Mesenchymal stem cell (in vitro differentiated cells and primary cell): ENCODE measurements around the gene ZNF616.

Experiments used
- DNase-seq: peaks from one replicate; pipeline ENCODE4 v3.0.0-alpha.2; 2013
- H2AFZ ChIP-seq: one replicate; pipeline ENCODE4 v1.6.1; 2013; ENCODE audit warnings: low read depth, mild to moderate bottlenecking, control low read depth, inconsistent platforms, low read length, moderate library complexity
- H2AK5ac ChIP-seq: 2 replicates; pipeline ENCODE4 v1.6.1; 2013; ENCODE audit warnings: low read length, moderate library complexity, mild to moderate bottlenecking, inconsistent platforms; ENCODE audit not compliant: severe bottlenecking
- H2BK120ac ChIP-seq: one replicate; pipeline ENCODE4 v1.6.1; 2013; ENCODE audit warnings: low read depth, mild to moderate bottlenecking, inconsistent platforms, low read length, moderate library complexity
- H2BK12ac ChIP-seq, 2 experiments: one replicate each; pipeline ENCODE4 v1.6.1; 2013; ENCODE audit warnings: inconsistent platforms in 2 of 2, low read length in 2 of 2, mild to moderate bottlenecking in 2 of 2, moderate library complexity in 2 of 2, control low read depth in 1 of 2
- H2BK15ac ChIP-seq: one replicate; pipeline ENCODE4 v1.6.1; 2013; ENCODE audit warnings: mild to moderate bottlenecking, low read depth, inconsistent platforms; ENCODE audit not compliant: poor library complexity, severe bottlenecking
- H2BK5ac ChIP-seq: 2 replicates; pipeline ENCODE4 v1.6.1; 2013; ENCODE audit warnings: low read depth, mild to moderate bottlenecking, low read length, control low read depth, inconsistent platforms; ENCODE audit not compliant: poor library complexity, severe bottlenecking
- H3K14ac ChIP-seq, 2 experiments: one replicate each; pipeline ENCODE4 v1.6.1; 2013; ENCODE audit warnings: inconsistent platforms in 2 of 2, low read length in 2 of 2, control low read depth in 1 of 2, mild to moderate bottlenecking in 1 of 2, moderate library complexity in 1 of 2
- H3K18ac ChIP-seq, 2 experiments: one replicate each; pipeline ENCODE4 v1.6.1; 2013; ENCODE audit warnings: inconsistent platforms in 2 of 2, low read length in 2 of 2, control low read depth in 1 of 2, low read depth in 1 of 2, mild to moderate bottlenecking in 1 of 2
- H3K23ac ChIP-seq, 2 experiments: one replicate each; pipeline ENCODE4 v1.6.1; 2013; ENCODE audit warnings: inconsistent platforms in 2 of 2, low read length in 2 of 2, mild to moderate bottlenecking in 2 of 2, moderate library complexity in 2 of 2, control low read depth in 1 of 2
- H3K27ac ChIP-seq: 2 replicates; pipeline ENCODE4 v1.5.1; 2013; ENCODE audit warnings: mild to moderate bottlenecking, moderate library complexity, low read length, control low read depth, inconsistent platforms; ENCODE audit not compliant: poor library complexity, severe bottlenecking
- H3K27me3 ChIP-seq, 2 experiments: 2 replicates each; pipeline versions ENCODE4 v1.6.1 to v1.7.0; 2013; ENCODE audit warnings: low read length in 2 of 2, mild to moderate bottlenecking in 2 of 2, moderate library complexity in 2 of 2, control low read depth in 1 of 2, inconsistent platforms in 1 of 2; ENCODE audit not compliant: control insufficient read depth in 1 of 2, insufficient read depth in 1 of 2
- H3K36me3 ChIP-seq, 2 experiments: 2 replicates each; pipeline versions ENCODE4 v1.6.1 to v1.7.0; 2013; ENCODE audit warnings: low read length in 2 of 2, control low read depth in 1 of 2, inconsistent platforms in 1 of 2, low read depth in 1 of 2, mild to moderate bottlenecking in 1 of 2; ENCODE audit not compliant: insufficient read depth in 2 of 2, control insufficient read depth in 1 of 2
- H3K4ac ChIP-seq, 2 experiments: one replicate each; pipeline ENCODE4 v1.6.1; 2013; ENCODE audit warnings: inconsistent platforms in 2 of 2, low read length in 2 of 2, mild to moderate bottlenecking in 2 of 2, moderate library complexity in 2 of 2, control low read depth in 1 of 2, low read depth in 1 of 2
- H3K4me1 ChIP-seq: 2 replicates; pipeline ENCODE4 v1.6.1; 2013; ENCODE audit warnings: low read depth, low read length, control low read depth; ENCODE audit not compliant: control insufficient read depth, insufficient read depth
- H3K4me2 ChIP-seq: 2 replicates; pipeline ENCODE4 v1.6.1; 2013; ENCODE audit warnings: low read length, mild to moderate bottlenecking, inconsistent platforms; ENCODE audit not compliant: poor library complexity, severe bottlenecking
- H3K4me3 ChIP-seq, 2 experiments: 2 replicates each; pipeline versions ENCODE4 v1.5.1 to v1.7.0; 2013; ENCODE audit warnings: low read length in 2 of 2, mild to moderate bottlenecking in 2 of 2, control low read depth in 1 of 2, low read depth in 1 of 2; ENCODE audit not compliant: insufficient read depth in 1 of 2
- H3K79me1 ChIP-seq: replicated peaks from 2 replicates; pipeline ENCODE4 v1.6.1; 2013; ENCODE audit warnings: mild to moderate bottlenecking, control low read depth, low read length, inconsistent platforms; ENCODE audit not compliant: poor library complexity, severe bottlenecking
- H3K9ac ChIP-seq: 2 replicates; pipeline ENCODE4 v1.7.0; 2013; ENCODE audit warnings: mild to moderate bottlenecking, low read length, moderate library complexity
- H3K9me3 ChIP-seq: 2 replicates; pipeline ENCODE4 v1.7.0; 2013; ENCODE audit warnings: mild to moderate bottlenecking, low read length; ENCODE audit not compliant: control insufficient read depth
- H4K8ac ChIP-seq: one replicate; pipeline ENCODE4 v1.6.1; 2013; ENCODE audit warnings: inconsistent platforms, mild to moderate bottlenecking, low read length, moderate library complexity
- H4K91ac ChIP-seq: one replicate; pipeline ENCODE4 v1.6.1; 2013; ENCODE audit warnings: mild to moderate bottlenecking, low read length, inconsistent platforms
- WGBS: methylation state at CpG from one replicate; pipeline ENCODE4 v1.1.7; 2013; ENCODE audit warnings: mixed read lengths; 5-methylcytosine and 5-hydroxymethylcytosine counted together

ZNF616 gene

GRCh38 chr19:52176574-52176973 is 36.8 kb upstream of the ZNF616 start:
- Histone ChIP-seq H3K36me3 (no peaks in the 10 kb centered on the region), H3K4ac (no peak overlapping the region), H3K79me1 (no peaks in the 10 kb centered on the region), H2BK15ac (no peak overlapping the region), H3K9ac (no peak overlapping the region), H3K27me3 (no peaks in the 10 kb centered on the region), H3K27ac (no peak overlapping the region), H2BK12ac (no peak overlapping the region), H4K91ac (no peak overlapping the region), H3K14ac (no peak overlapping the region), H2BK120ac (no peak overlapping the region), H2AFZ (no peak overlapping the region), H3K4me3 (no peak overlapping the region), H3K23ac (no peak overlapping the region), H3K4me2 (no peak overlapping the region), H3K4me1 (peaks cover 1% of the 10 kb centered on the region), H4K8ac (no peak overlapping the region), H2BK5ac (no peak overlapping the region), H2AK5ac (no peak overlapping the region), H3K18ac (no peak overlapping the region), H3K9me3 (no peaks in the 10 kb centered on the region)
- DNase-seq, result no peak
- WGBS, result 68% methylated on average over 10 of the region's 10 CpGs

- no peak overlapping the region for H3K14ac ChIP-seq
- H2AK5ac ChIP-seq, result peak overlapping the region; percentile 33
- no peak overlapping the region for H2BK5ac ChIP-seq
- H3K9ac ChIP-seq, result peak overlapping the region; percentile 98
- no peak overlapping the region for H2BK12ac ChIP-seq
- no peak for DNase-seq
- no peak overlapping the region for H4K91ac ChIP-seq
- peaks cover 1% of the 10 kb centered on the region for H3K4me1 ChIP-seq
- no peak overlapping the region for H3K23ac ChIP-seq
- H2AFZ ChIP-seq, result no peak overlapping the region
- H3K79me1 ChIP-seq, result peaks cover 9% of the 10 kb centered on the region
- H3K27me3 ChIP-seq, result no peaks in the 10 kb centered on the region
- H3K4me3 ChIP-seq, result peak overlapping the region in 1 of 2 experiments; percentile 100
- H2BK120ac ChIP-seq, result no peak overlapping the region
- 100% methylated on average over 1 of the region's 1 CpG for WGBS
- H3K36me3 ChIP-seq, result peaks cover 13 to 17% of the 10 kb centered on the region in 2 experiments
- H3K18ac ChIP-seq, result no peak overlapping the region
- no peak overlapping the region for H3K4ac ChIP-seq
- no peak overlapping the region for H2BK15ac ChIP-seq
- H3K27ac ChIP-seq, result no peak overlapping the region
- H4K8ac ChIP-seq, result no peak overlapping the region
- peaks cover 8% of the 10 kb centered on the region for H3K9me3 ChIP-seq
- H3K4me2 ChIP-seq, result no peak overlapping the region
Observed at GRCh38 chr19:52172347-52172746, 32.6 kb upstream of the ZNF616 start.

GRCh38 chr19:52171321-52172169 is 31.8 kb upstream of the ZNF616 start, which contains the start of gene ZNF836:
Gene ZNF836, minus strand, starts transcription at chr19:52171621. Its CDS starts 3,549 bp downstream, at chr19:52168072.
- peak within 1 kb of the TSS; percentile 75 for H4K8ac ChIP-seq
- H3K9ac ChIP-seq, result peak within 1 kb of the TSS; percentile 98
- H3K4ac ChIP-seq, result peak within 1 kb of the TSS; percentile 55 to 81
- H2AFZ ChIP-seq, result peak within 1 kb of the TSS; percentile 16
- H3K4me3 ChIP-seq, result peak within 1 kb of the TSS; percentile 84 to 100
- peak within 1 kb of the TSS in 1 of 2 experiments; percentile 90 for H3K23ac ChIP-seq
- peak; percentile 61 for DNase-seq
- peak within 1 kb of the TSS; percentile 83 for H4K91ac ChIP-seq
- H2BK15ac ChIP-seq, result peak within 1 kb of the TSS; percentile 89
- no peak within 1 kb of the TSS for H2BK5ac ChIP-seq
- peak within 1 kb of the TSS; percentile 73 for H2AK5ac ChIP-seq
- H2BK120ac ChIP-seq, result peak within 1 kb of the TSS; percentile 73
- peaks cover 12% of the 10 kb centered on the region for H3K9me3 ChIP-seq
- no peak within 1 kb of the TSS for H3K27ac ChIP-seq
- peak within 1 kb of the TSS; percentile 76 to 95 for H3K14ac ChIP-seq
- peaks cover 16 to 22% of the 10 kb centered on the region in 2 experiments for H3K36me3 ChIP-seq
- H3K79me1 ChIP-seq, result peaks cover 9% of the 10 kb centered on the region
- peaks cover 1% of the 10 kb centered on the region for H3K4me1 ChIP-seq
- peak within 1 kb of the TSS; percentile 93 for H3K4me2 ChIP-seq
- no peaks in the 10 kb centered on the region for H3K27me3 ChIP-seq
- WGBS, result 12% methylated on average over 37 of the region's 37 CpGs
- H3K18ac ChIP-seq, result peak within 1 kb of the TSS; percentile 70 to 86
- no peak within 1 kb of the TSS for H2BK12ac ChIP-seq

- Histone ChIP-seq H2AFZ (peak overlapping the region; percentile 16), H2BK12ac (no peak overlapping the region), H3K14ac (peak overlapping the region in 1 of 2 experiments; percentile 95), H3K9me3 (peaks cover 12% of the 10 kb centered on the region), H3K4me3 (peak overlapping the region; percentile 84 to 100), H2AK5ac (no peak overlapping the region), H2BK120ac (peak overlapping the region; percentile 73), H4K8ac (peak overlapping the region; percentile 59), H3K4ac (peak overlapping the region in 1 of 2 experiments; percentile 81), H3K23ac (peak overlapping the region in 1 of 2 experiments; percentile 90), H3K4me2 (peak overlapping the region; percentile 93), H3K18ac (peak overlapping the region in 1 of 2 experiments; percentile 86), H2BK15ac (peak overlapping the region; percentile 52), H3K9ac (peak overlapping the region; percentile 98), H3K79me1 (peaks cover 9% of the 10 kb centered on the region), H2BK5ac (no peak overlapping the region), H3K27me3 (no peaks in the 10 kb centered on the region), H3K36me3 (peaks cover 19 to 27% of the 10 kb centered on the region in 2 experiments), H4K91ac (peak overlapping the region; percentile 83), H3K4me1 (peaks cover 1% of the 10 kb centered on the region), H3K27ac (no peak overlapping the region)
- peak; percentile 30 for DNase-seq
- under 1% methylated on average over 22 of the region's 22 CpGs for WGBS
Observed at GRCh38 chr19:52170863-52171320, 31.2 kb upstream of the ZNF616 start.
